Mesendoderm (in vitro differentiated cells): ENCODE data around the gene NPLOC4.

Experiments
- DNase-seq: peaks from one replicate; pipeline ENCODE4 v3.0.0; 2013
- H2AK5ac ChIP-seq: 2 replicates; pipeline ENCODE4 v1.6.1; 2013; ENCODE audit warnings: low read length, inconsistent platforms
- H2BK120ac ChIP-seq: 2 replicates; pipeline ENCODE4 v1.6.1; 2013; ENCODE audit warnings: low read depth, mild to moderate bottlenecking, low read length, moderate library complexity, mixed read lengths
- H2BK15ac ChIP-seq: replicated peaks from 2 replicates; pipeline ENCODE4 v1.6.1; 2013; ENCODE audit warnings: low read depth, mild to moderate bottlenecking, moderate library complexity
- H2BK5ac ChIP-seq: 2 replicates; pipeline ENCODE4 v1.6.1; 2013; ENCODE audit warnings: low read length, inconsistent platforms
- H3K18ac ChIP-seq: 2 replicates; pipeline ENCODE4 v1.6.1; 2013; ENCODE audit warnings: mild to moderate bottlenecking, low read length, mixed read lengths
- H3K23ac ChIP-seq: one replicate; pipeline ENCODE4 v1.6.1; 2013; ENCODE audit warnings: low read length
- H3K27ac ChIP-seq: 2 replicates; pipeline ENCODE4 v1.5.1; 2013; ENCODE audit warnings: low read depth, mild to moderate bottlenecking, inconsistent platforms, low read length, moderate library complexity
- H3K27me3 ChIP-seq: 2 replicates; pipeline ENCODE4 v1.6.1; 2013; ENCODE audit warnings: low read length, control low read depth, mild to moderate bottlenecking, inconsistent platforms; ENCODE audit not compliant: insufficient read depth, poor library complexity
- H3K36me3 ChIP-seq: 2 replicates; pipeline ENCODE4 v1.6.1; 2013; ENCODE audit warnings: low read length, inconsistent platforms; ENCODE audit not compliant: control insufficient read depth, insufficient read depth
- H3K4ac ChIP-seq: one replicate; pipeline ENCODE4 v1.6.1; 2013; ENCODE audit warnings: low read depth, mild to moderate bottlenecking, low read length, moderate library complexity
- H3K4me1 ChIP-seq: 2 replicates; pipeline ENCODE4 v1.6.1; 2013; ENCODE audit warnings: low read depth, low read length, inconsistent platforms; ENCODE audit not compliant: control insufficient read depth
- H3K4me2 ChIP-seq: 2 replicates; pipeline ENCODE4 v1.6.1; 2013; ENCODE audit warnings: low read length
- H3K4me3 ChIP-seq: 2 replicates; pipeline ENCODE4 v1.5.1; 2013; ENCODE audit warnings: mild to moderate bottlenecking, low read length
- H3K56ac ChIP-seq: one replicate; pipeline ENCODE4 v1.6.1; 2013; ENCODE audit warnings: low read length
- H3K79me1 ChIP-seq: 2 replicates; pipeline ENCODE4 v1.6.1; 2013; ENCODE audit warnings: low read length, inconsistent platforms
- H3K79me2 ChIP-seq: 2 replicates; pipeline ENCODE4 v1.6.1; 2013; ENCODE audit warnings: mild to moderate bottlenecking, low read length; ENCODE audit not compliant: control insufficient read depth, insufficient read depth
- H3K9ac ChIP-seq: 2 replicates; pipeline ENCODE4 v1.6.1; 2013; ENCODE audit warnings: low read length, inconsistent platforms
- H4K5ac ChIP-seq: one replicate; pipeline ENCODE4 v1.6.1; 2013; ENCODE audit warnings: low read length
- H4K8ac ChIP-seq: one replicate; pipeline ENCODE4 v1.6.1; 2013; ENCODE audit warnings: low read depth, mild to moderate bottlenecking, control low read depth, low read length, moderate library complexity
- WGBS: extraction: QIAGEN DNeasy Blood & Tissue Kit; methylation state at CpG from one replicate; pipeline ENCODE4 v1.1.7; 2013; ENCODE audit warnings: low lambda C conversion rate, missing lambda C conversion rate; ENCODE audit not compliant: insufficient coverage; ENCODE audit errors: extremely low coverage; 5-methylcytosine and 5-hydroxymethylcytosine counted together

NPLOC4 gene

DNA sequence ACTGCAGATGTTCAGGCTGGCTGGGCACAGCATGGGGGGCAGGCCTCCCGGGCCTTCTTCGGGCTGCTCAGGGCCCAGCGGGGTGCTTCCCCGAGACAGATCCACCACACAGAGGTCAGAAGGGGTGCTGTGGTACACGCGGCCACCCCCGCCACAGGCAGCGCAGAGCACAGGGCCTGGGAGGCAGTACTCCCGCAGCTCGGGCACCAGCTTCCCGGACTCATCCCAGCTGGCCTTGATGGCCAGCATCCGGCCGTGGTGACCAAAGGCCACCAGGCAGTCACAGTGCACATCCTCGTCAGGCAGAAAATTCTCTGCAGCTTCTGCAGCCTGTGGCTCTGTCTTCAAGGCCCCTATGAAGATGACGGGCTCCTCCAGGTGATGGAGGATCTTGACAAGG lies 86.6 kb downstream of the NPLOC4 start:
- no peak overlapping the region for H3K4ac ChIP-seq
- H3K27me3 ChIP-seq: no peaks in the 10 kb centered on the region
- H3K79me2 ChIP-seq: peaks cover 5% of the 10 kb centered on the region
- peaks cover 4% of the 10 kb centered on the region for H3K36me3 ChIP-seq
- H2BK120ac ChIP-seq: no peak overlapping the region
- no peak overlapping the region for H2BK15ac ChIP-seq
- no peak overlapping the region for H3K9ac ChIP-seq
- H3K27ac ChIP-seq: no peak overlapping the region
- no peak overlapping the region for H3K4me2 ChIP-seq
- no peak overlapping the region for H4K5ac ChIP-seq
- H3K79me1 ChIP-seq: peaks cover 4% of the 10 kb centered on the region
- H3K4me3 ChIP-seq: no peak overlapping the region
- no peak overlapping the region for H3K23ac ChIP-seq
- no peak overlapping the region for H4K8ac ChIP-seq
- H3K56ac ChIP-seq: no peak overlapping the region
- H3K18ac ChIP-seq: no peak overlapping the region
- WGBS: no CpG with 5 or more reads among the region's 15 CpGs
- no peak for DNase-seq
- H2BK5ac ChIP-seq: no peak overlapping the region
- no peak overlapping the region for H2AK5ac ChIP-seq
- peaks cover 3% of the 10 kb centered on the region for H3K4me1 ChIP-seq

- Histone ChIP-seq H4K8ac (no peak overlapping the region), H3K4me3 (no peak overlapping the region), H3K79me1 (peaks cover 4% of the 10 kb centered on the region)
Measured at GRCh38 chr17:81549826-81550225, 87.1 kb downstream of the NPLOC4 start.

GRCh38 chr17:81549031-81549557 lies 87.8 kb downstream of the NPLOC4 start:
- Histone ChIP-seq H2BK120ac (no peak overlapping the region), H2BK15ac (no peak overlapping the region), H2AK5ac (no peak overlapping the region), H3K9ac (no peak overlapping the region), H4K8ac (no peak overlapping the region), H3K27ac (no peak overlapping the region), H3K79me2 (peaks cover 5% of the 10 kb centered on the region), H2BK5ac (no peak overlapping the region), H3K4ac (no peak overlapping the region), H3K36me3 (peaks cover 4% of the 10 kb centered on the region), H3K56ac (no peak overlapping the region), H3K23ac (no peak overlapping the region), H3K27me3 (no peaks in the 10 kb centered on the region), H3K18ac (no peak overlapping the region), H3K4me1 (peaks cover 3% of the 10 kb centered on the region), H3K79me1 (peaks cover 4% of the 10 kb centered on the region), H3K4me3 (no peak overlapping the region), H4K5ac (no peak overlapping the region), H3K4me2 (no peak overlapping the region)
- no peak for DNase-seq
- WGBS: no CpG with 5 or more reads among the region's 16 CpGs

More at GRCh38 chr17:81549826-81550225, 87.1 kb downstream of the NPLOC4 start:
- H2AK5ac ChIP-seq: no peak overlapping the region
- H3K36me3 ChIP-seq: peaks cover 4% of the 10 kb centered on the region
- DNase-seq: no peak
- H3K4me2 ChIP-seq: no peak overlapping the region
- H3K79me2 ChIP-seq: peaks cover 5% of the 10 kb centered on the region
- no peak overlapping the region for H2BK15ac ChIP-seq
- H3K23ac ChIP-seq: no peak overlapping the region
- H3K4ac ChIP-seq: no peak overlapping the region
- no peaks in the 10 kb centered on the region for H3K27me3 ChIP-seq
- no CpG with 5 or more reads among the region's 8 CpGs for WGBS
- H4K5ac ChIP-seq: no peak overlapping the region
- H3K9ac ChIP-seq: no peak overlapping the region
- H3K18ac ChIP-seq: no peak overlapping the region
- H3K56ac ChIP-seq: no peak overlapping the region
- H3K4me1 ChIP-seq: peaks cover 3% of the 10 kb centered on the region
- no peak overlapping the region for H2BK120ac ChIP-seq
- no peak overlapping the region for H3K27ac ChIP-seq
- no peak overlapping the region for H2BK5ac ChIP-seq

DNA sequence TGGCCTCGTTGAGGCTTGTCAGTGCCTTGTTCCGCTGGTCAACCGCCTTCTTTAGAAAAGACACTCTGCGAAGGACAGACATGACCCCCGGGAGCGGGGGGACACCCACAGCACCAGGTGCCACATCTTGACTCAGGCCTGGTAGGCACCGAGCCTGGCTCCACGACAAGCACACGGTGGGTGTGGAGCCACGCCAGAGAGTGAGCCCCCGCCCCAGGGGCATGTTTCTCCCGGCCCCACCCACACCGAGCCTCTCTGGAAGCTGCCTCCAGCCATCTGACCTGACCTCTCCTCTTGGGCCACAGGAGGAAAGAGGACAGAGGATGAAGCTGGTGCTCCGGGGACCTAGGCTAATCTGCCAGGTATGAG lies 89.3 kb downstream of the NPLOC4 start:
- Histone ChIP-seq H3K27me3 (no peaks in the 10 kb centered on the region), H3K79me2 (peaks cover 5% of the 10 kb centered on the region), H3K56ac (no peak overlapping the region), H2BK120ac (no peak overlapping the region), H3K18ac (no peak overlapping the region), H3K27ac (no peak overlapping the region), H3K23ac (no peak overlapping the region), H3K4me2 (no peak overlapping the region), H4K8ac (no peak overlapping the region), H3K4ac (no peak overlapping the region), H2BK15ac (no peak overlapping the region), H4K5ac (no peak overlapping the region), H2BK5ac (no peak overlapping the region), H3K36me3 (peaks cover 4% of the 10 kb centered on the region), H2AK5ac (no peak overlapping the region), H3K9ac (no peak overlapping the region), H3K4me1 (no peaks in the 10 kb centered on the region), H3K79me1 (peaks cover 4% of the 10 kb centered on the region), H3K4me3 (no peak overlapping the region)
- no CpG with 5 or more reads among the region's 14 CpGs for WGBS
- no peak for DNase-seq

DNA sequence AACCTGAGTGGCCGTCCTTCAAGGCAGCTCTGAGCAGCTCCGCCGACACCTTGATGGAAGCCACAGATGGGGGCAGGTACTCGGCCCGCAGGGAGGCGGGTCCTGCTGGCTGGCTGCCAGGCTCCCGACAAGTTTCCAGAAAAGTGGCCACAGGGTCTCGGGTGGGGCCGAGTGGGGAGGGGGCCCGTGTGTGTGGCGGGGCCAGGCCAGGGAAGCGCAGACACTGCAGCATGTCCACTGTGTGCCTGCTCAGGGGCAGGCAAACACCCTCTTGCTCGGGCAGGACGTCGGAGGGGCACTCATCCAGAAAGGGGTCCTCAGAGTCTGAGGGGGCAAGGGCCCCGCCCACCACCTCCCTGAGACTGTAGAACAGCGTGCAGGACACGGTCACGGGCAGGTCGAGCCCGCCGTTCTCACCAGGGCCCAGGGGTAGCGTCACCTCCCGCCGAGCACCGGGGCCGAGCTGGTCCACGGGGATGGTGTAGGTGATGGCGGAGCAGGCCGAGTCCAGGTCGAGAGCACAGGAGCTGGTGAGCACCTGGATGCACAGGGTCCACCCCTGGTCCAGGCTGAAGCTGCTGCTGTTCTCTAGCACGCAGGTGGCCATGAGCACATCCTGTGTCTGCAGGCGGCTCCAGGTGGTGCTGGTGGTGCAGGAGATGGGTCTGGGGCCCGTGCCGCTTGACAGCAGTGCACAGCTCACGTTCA lies 89.9 kb downstream of the NPLOC4 start:
- H3K23ac ChIP-seq: no peak overlapping the region
- WGBS: no CpG with 5 or more reads among the region's 36 CpGs
- H3K4me3 ChIP-seq: no peak overlapping the region
- H2BK15ac ChIP-seq: no peak overlapping the region
- peaks cover 5% of the 10 kb centered on the region for H3K79me2 ChIP-seq
- no peak overlapping the region for H3K27ac ChIP-seq
- no peak overlapping the region for H2BK120ac ChIP-seq
- H4K5ac ChIP-seq: no peak overlapping the region
- H3K4me1 ChIP-seq: no peaks in the 10 kb centered on the region
- peaks cover 4% of the 10 kb centered on the region for H3K36me3 ChIP-seq
- no peak overlapping the region for H2BK5ac ChIP-seq
- H3K27me3 ChIP-seq: no peaks in the 10 kb centered on the region
- H2AK5ac ChIP-seq: no peak overlapping the region
- H3K18ac ChIP-seq: no peak overlapping the region
- H3K4ac ChIP-seq: no peak overlapping the region
- no peak overlapping the region for H3K56ac ChIP-seq
- H3K4me2 ChIP-seq: no peak overlapping the region
- no peak overlapping the region for H3K9ac ChIP-seq
- no peak for DNase-seq
- no peak overlapping the region for H4K8ac ChIP-seq
- peaks cover 4% of the 10 kb centered on the region for H3K79me1 ChIP-seq
